HG02763 (cell line): ENCODE results near the gene MTMR8.

ENCODE experiments used
- ATAC-seq: cut with Tn5 transposase; IDR thresholded peaks from one replicate; pipeline ENCODE4 v1.9.1; 2021; ENCODE audit warnings: mild to moderate bottlenecking, moderate library complexity; ENCODE audit not compliant: unreplicated experiment

MTMR8 gene

GRCh38 chrX:64313624-64314023 lies 81.6 kb downstream of the MTMR8 start:
- ATAC-seq: no peak

GRCh38 chrX:64306712-64307111 lies 88.5 kb downstream of the MTMR8 start:
- ATAC-seq: no peak

- no peak for ATAC-seq
These were observed 104.1 kb downstream of the MTMR8 start for GRCh38 chrX:64291123-64291522.

GRCh38 chrX:64265265-64265664 lies 130.0 kb downstream of the MTMR8 start:
- no peak for ATAC-seq

- no peak for ATAC-seq
These were observed 164.9 kb downstream of the MTMR8 start, which contains the start of gene ASB12 for GRCh38 chrX:64230123-64230970. TSS of gene ASB12 (minus strand) at chrX:64230607. CDS start at chrX:64225650, 4,957 bp downstream.

- no peak for ATAC-seq
These were observed 166.1 kb downstream of the MTMR8 start for GRCh38 chrX:64229154-64229553.
